H9 (cell line): ENCODE measurements around the gene TOGARAM1. TPM values are rescaled to one million over a fixed set of nuclear protein-coding genes. Genes with fewer than 3 reads are reported as not detected.

Source experiments
- DNase-seq: peaks from one replicate; pipeline ENCODE4 v3.0.0-alpha.2; 2017
- H2AFZ ChIP-seq: one replicate; pipeline ENCODE4 v1.6.1; 2013; ENCODE audit warnings: mild to moderate bottlenecking, low read length, control low read depth, moderate library complexity
- H2AK5ac ChIP-seq: 2 replicates; pipeline ENCODE4 v1.6.1; 2013; ENCODE audit warnings: low read length, control low read depth, mixed read lengths; ENCODE audit not compliant: insufficient read length
- H2BK120ac ChIP-seq: one replicate; pipeline ENCODE4 v1.6.1; 2013; ENCODE audit warnings: low read depth, mild to moderate bottlenecking, low read length, control low read depth, inconsistent platforms; ENCODE audit not compliant: poor library complexity, severe bottlenecking
- H2BK12ac ChIP-seq: 2 replicates; pipeline ENCODE4 v1.6.1; 2013; ENCODE audit warnings: low read length, control low read depth, mixed read lengths, low read depth; ENCODE audit not compliant: insufficient read length
- H2BK15ac ChIP-seq: 2 replicates; pipeline ENCODE4 v1.6.1; 2013; ENCODE audit warnings: low read depth, low read length, control low read depth
- H2BK20ac ChIP-seq: one replicate; pipeline ENCODE4 v1.6.1; 2013; ENCODE audit warnings: low read depth, mild to moderate bottlenecking, low read length, control low read depth, inconsistent platforms; ENCODE audit not compliant: poor library complexity, severe bottlenecking
- H2BK5ac ChIP-seq: 2 replicates; pipeline ENCODE4 v1.6.1; 2013; ENCODE audit warnings: low read length, control low read depth, mixed read lengths; ENCODE audit not compliant: insufficient read length
- H3K14ac ChIP-seq: 2 replicates; pipeline ENCODE4 v1.6.1; 2013; ENCODE audit warnings: low read length, control low read depth; ENCODE audit not compliant: insufficient read depth
- H3K18ac ChIP-seq: 2 replicates; pipeline ENCODE4 v1.6.1; 2013; ENCODE audit warnings: low read depth, mild to moderate bottlenecking, mixed read lengths, low read length, control low read depth; ENCODE audit not compliant: insufficient read length
- H3K23ac ChIP-seq: 2 replicates; pipeline ENCODE4 v1.6.1; 2013; ENCODE audit warnings: low read length, control low read depth, mixed read lengths, low read depth; ENCODE audit not compliant: insufficient read length
- H3K23me2 ChIP-seq: 2 replicates; pipeline ENCODE4 v1.6.1; 2013; ENCODE audit warnings: low read depth, mild to moderate bottlenecking, mixed read lengths, low read length, control low read depth; ENCODE audit not compliant: insufficient read length, poor library complexity, severe bottlenecking
- H3K27ac ChIP-seq: 2 replicates; pipeline ENCODE4 v1.5.1; 2013; ENCODE audit warnings: low read length, control low read depth, mixed read lengths, low read depth; ENCODE audit not compliant: insufficient read length
- H3K27me3 ChIP-seq: 2 replicates; pipeline ENCODE4 v1.6.1; 2013; ENCODE audit warnings: low read length, control low read depth, inconsistent platforms; ENCODE audit not compliant: insufficient read depth
- H3K4ac ChIP-seq: 2 replicates; pipeline ENCODE4 v1.6.1; 2013; ENCODE audit warnings: low read depth, mild to moderate bottlenecking, control low read depth, inconsistent platforms, low read length, moderate library complexity
- H3K4me1 ChIP-seq: 2 replicates; pipeline ENCODE4 v1.6.1; 2013; ENCODE audit warnings: low read length, control low read depth, inconsistent platforms; ENCODE audit not compliant: insufficient read depth
- H3K4me2 ChIP-seq: 2 replicates; pipeline ENCODE4 v1.6.1; 2013; ENCODE audit warnings: low read length, control low read depth, mixed read lengths; ENCODE audit not compliant: insufficient read length, insufficient read depth
- H3K56ac ChIP-seq: 2 replicates; pipeline ENCODE4 v1.6.1; 2013; ENCODE audit warnings: low read depth, mild to moderate bottlenecking, mixed read lengths, low read length, control low read depth; ENCODE audit not compliant: insufficient read length
- H3K79me1 ChIP-seq: 2 replicates; pipeline ENCODE4 v1.6.1; 2013; ENCODE audit warnings: low read depth, mild to moderate bottlenecking, moderate library complexity, low read length, control low read depth, inconsistent platforms; ENCODE audit not compliant: insufficient read depth, poor library complexity, severe bottlenecking
- H3K79me2 ChIP-seq: 2 replicates; pipeline ENCODE4 v1.6.1; 2013; ENCODE audit warnings: low read length, control low read depth, inconsistent platforms; ENCODE audit not compliant: insufficient read depth
- H3K9ac ChIP-seq: 2 replicates; pipeline ENCODE4 v1.6.1; 2013; ENCODE audit warnings: low read length, control low read depth, mixed read lengths; ENCODE audit not compliant: insufficient read length; ENCODE audit errors: extremely low read depth
- H3K9me3 ChIP-seq: one replicate; pipeline ENCODE4 v1.6.1; 2013; ENCODE audit warnings: low read depth, low read length, inconsistent platforms; ENCODE audit not compliant: control insufficient read depth
- H3T11ph ChIP-seq: one replicate; pipeline ENCODE4 v1.6.1; 2013; ENCODE audit warnings: mild to moderate bottlenecking, low read length, control low read depth, inconsistent platforms
- H4K20me1 ChIP-seq: one replicate; pipeline ENCODE4 v1.6.1; 2013; ENCODE audit not compliant: control insufficient read depth, insufficient read length, insufficient read depth
- H4K5ac ChIP-seq: 2 replicates; pipeline ENCODE4 v1.6.1; 2013; ENCODE audit warnings: low read depth, mild to moderate bottlenecking, mixed read lengths, low read length, control low read depth; ENCODE audit not compliant: insufficient read length
- H4K8ac ChIP-seq: replicated peaks from 2 replicates; pipeline ENCODE4 v1.6.1; 2013; ENCODE audit warnings: low read length, control low read depth, mixed read lengths, low read depth; ENCODE audit not compliant: insufficient read length
- H4K91ac ChIP-seq: 2 replicates; pipeline ENCODE4 v1.6.1; 2013; ENCODE audit warnings: low read depth, mild to moderate bottlenecking, moderate library complexity, mixed read lengths, low read length, control low read depth; ENCODE audit not compliant: insufficient read length
- H3K27ac Mint-ChIP-seq, 3 experiments: 2 replicates in 2 of 3; 3 replicates in 1 of 3; pipeline ENCODE4 v1.8.0; 2020 to 2021; ENCODE audit warnings: mixed read lengths in 3 of 3, mild to moderate bottlenecking in 1 of 3, moderate library complexity in 1 of 3
- H3K27me3 Mint-ChIP-seq: 2 replicates; pipeline ENCODE4 v1.8.0; 2021; ENCODE audit warnings: low read depth, mild to moderate bottlenecking, moderate library complexity, mixed read lengths
- H3K36me3 Mint-ChIP-seq, 3 experiments: 2 replicates in 2 of 3; 3 replicates in 1 of 3; pipeline ENCODE4 v1.8.0; 2020 to 2021; ENCODE audit warnings: low read depth in 3 of 3, mixed read lengths in 3 of 3; ENCODE audit not compliant: insufficient read depth in 1 of 3
- H3K4me1 Mint-ChIP-seq, 2 experiments: 2 replicates each; pipeline ENCODE4 v1.8.0; 2020; ENCODE audit warnings: mixed read lengths in 2 of 2
- H3K4me3 Mint-ChIP-seq, 2 experiments: 2 replicates in 1 of 2; 3 replicates in 1 of 2; pipeline ENCODE4 v1.8.0; 2020 to 2021; ENCODE audit warnings: mild to moderate bottlenecking in 2 of 2, mixed read lengths in 2 of 2, moderate library complexity in 1 of 2
- H3K9me3 Mint-ChIP-seq, 2 experiments: 2 replicates in 1 of 2; 3 replicates in 1 of 2; pipeline ENCODE4 v1.8.0; 2020; ENCODE audit warnings: mild to moderate bottlenecking in 2 of 2, mixed read lengths in 2 of 2, moderate library complexity in 1 of 2
- CTCF ChIP-seq: fragments of 200-600 bp; sonication (generic); conservative IDR thresholded peaks from 3 replicates; pipeline ENCODE4 v1.8.0; 2021; ENCODE audit warnings: antibody characterized with exemption, mild to moderate bottlenecking
- total RNA-seq: library from RNA; stranded (reverse); gene quantifications from 2 replicates; pipeline ENCODE4 v1.2.1, GENCODE V29; 2021

Gene TOGARAM1
- total RNA-seq, 1 experiment from 2014 or later = 11.4 TPM

- H2AK5ac ChIP-seq = no peak overlapping the region
- H3K4me1 Mint-ChIP-seq = no peaks in the 10 kb centered on the region
- H3K27ac Mint-ChIP-seq = no peak overlapping the region
- no peak overlapping the region for H3K27ac ChIP-seq
- H3K23me2 ChIP-seq = no peaks in the 10 kb centered on the region
- no peaks in the 10 kb centered on the region for H3K79me2 ChIP-seq
- no peak overlapping the region for H3K18ac ChIP-seq
- H3K9ac ChIP-seq = no peak overlapping the region
- H3K4me2 ChIP-seq = no peak overlapping the region
- no peak overlapping the region for H3K4me3 Mint-ChIP-seq
- H2BK5ac ChIP-seq = no peak overlapping the region
- no peaks in the 10 kb centered on the region for H3K79me1 ChIP-seq
- no peak overlapping the region for H3T11ph ChIP-seq
- H3K56ac ChIP-seq = no peak overlapping the region
- no peak overlapping the region for H2BK15ac ChIP-seq
- no peaks in the 10 kb centered on the region for H3K27me3 ChIP-seq
- H3K4ac ChIP-seq = no peak overlapping the region
- no peak overlapping the region for H3K23ac ChIP-seq
- H3K4me1 ChIP-seq = no peaks in the 10 kb centered on the region
- H4K91ac ChIP-seq = no peak overlapping the region
- no peaks in the 10 kb centered on the region for H4K20me1 ChIP-seq
- no peak overlapping the region for H2BK20ac ChIP-seq
- no peak for TF ChIP-seq CTCF
- peaks cover 0 to 3% of the 10 kb centered on the region in 2 experiments; a peak in 1 of 5 replicates for H3K9me3 Mint-ChIP-seq
- no peak overlapping the region for H4K5ac ChIP-seq
- H2AFZ ChIP-seq = no peak overlapping the region
- DNase-seq = no peak
- H2BK120ac ChIP-seq = no peak overlapping the region
- no peak overlapping the region for H3K14ac ChIP-seq
- H2BK12ac ChIP-seq = no peak overlapping the region
- no peak overlapping the region for H4K8ac ChIP-seq
- H3K27me3 Mint-ChIP-seq = no peaks in the 10 kb centered on the region
- H3K36me3 Mint-ChIP-seq = peaks cover 6 to 21% (median 19%) of the 10 kb centered on the region in 3 experiments
- H3K9me3 ChIP-seq = no peaks in the 10 kb centered on the region
These were observed 95.9 kb downstream of the TOGARAM1 start for GRCh38 chr14:45057881-45058364.
